Stimulated activated naive CD4-positive, alpha-beta T cell treated with Interleukin-2 at 50 U/mL for 16 hours (primary cell): Measurements from ENCODE around the gene EPS8L3.
A peak's percentile ranks its signal among the peaks of the same experiment; 100 is the strongest.
"Not testable (repeated sequence)": the region's sequence is repeated elsewhere in the genome, so short reads cannot be mapped to it uniquely, and the experiment has no call there.

Experiments
- DNase-seq: peaks from one replicate; lab custom pipeline; 2025; lab: John Stamatoyannopoulos, UW

The EPS8L3 gene

DNA sequence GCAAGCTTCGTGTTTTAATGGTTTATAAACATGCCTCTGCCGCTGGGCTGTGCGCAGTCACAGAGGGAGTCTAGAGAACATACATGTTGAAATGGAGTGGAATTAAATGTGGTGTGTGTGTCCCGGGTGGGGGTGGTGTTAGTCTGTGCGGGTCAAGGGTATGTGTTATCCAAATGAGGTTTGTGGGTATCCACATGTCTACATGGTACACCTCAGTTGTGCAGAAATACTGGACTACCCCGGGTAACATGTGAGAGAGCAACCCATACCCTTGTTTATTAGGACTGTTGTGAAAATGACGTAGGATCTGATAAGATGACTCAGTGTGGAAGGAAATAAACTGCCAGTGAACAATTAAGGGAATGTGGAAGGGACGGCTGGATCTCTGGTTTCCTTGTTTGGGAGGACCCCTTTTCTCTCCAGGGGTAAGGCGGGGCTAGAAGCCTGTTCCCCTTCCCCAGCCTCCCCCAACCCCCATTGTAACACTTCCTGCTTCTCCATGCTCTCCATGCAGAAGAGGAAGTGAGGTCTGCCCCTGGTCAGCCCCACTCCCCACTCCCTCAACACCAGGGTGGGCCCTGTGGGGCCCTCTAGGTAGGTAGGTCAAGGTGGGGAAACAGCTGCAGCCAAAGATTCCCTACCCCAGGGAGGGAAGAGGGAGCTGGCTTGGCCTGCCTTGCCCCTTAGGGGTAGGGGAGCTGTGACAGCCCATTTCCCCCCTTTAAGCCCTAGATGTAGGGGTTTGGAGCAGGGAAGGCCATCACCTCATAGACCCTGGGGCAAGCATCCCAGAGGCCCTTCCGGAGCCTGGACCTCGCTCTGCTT, 690 bp downstream of the EPS8L3 start:
- no peak for DNase-seq

DNA sequence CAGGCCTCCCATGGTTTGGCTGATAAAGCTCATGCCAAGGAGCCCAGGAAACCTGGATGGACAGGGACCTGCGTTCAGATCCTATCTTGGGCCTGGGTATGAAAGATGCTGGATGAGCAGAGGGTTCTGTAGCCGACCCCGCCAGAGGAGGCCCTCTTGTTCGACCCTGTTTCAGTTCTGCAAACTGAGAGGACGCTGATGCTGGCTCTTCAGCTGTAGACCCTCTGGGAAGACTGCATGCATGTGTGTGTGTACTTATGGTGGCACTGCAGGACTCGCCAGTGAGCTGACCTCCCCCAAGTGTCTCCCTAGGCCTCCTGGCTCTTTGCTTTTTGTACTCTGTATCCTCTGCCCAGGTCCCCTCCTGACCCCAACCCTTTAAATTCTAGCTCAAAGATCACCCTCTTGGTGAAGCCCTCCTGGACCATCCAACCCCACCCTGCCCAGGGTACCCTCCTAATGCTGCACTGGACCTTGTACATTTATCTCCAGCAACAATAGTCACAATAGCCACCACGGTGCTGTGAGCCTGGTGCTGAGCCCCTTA, 1.6 kb downstream of the EPS8L3 start:
- DNase-seq = no peak

DNA sequence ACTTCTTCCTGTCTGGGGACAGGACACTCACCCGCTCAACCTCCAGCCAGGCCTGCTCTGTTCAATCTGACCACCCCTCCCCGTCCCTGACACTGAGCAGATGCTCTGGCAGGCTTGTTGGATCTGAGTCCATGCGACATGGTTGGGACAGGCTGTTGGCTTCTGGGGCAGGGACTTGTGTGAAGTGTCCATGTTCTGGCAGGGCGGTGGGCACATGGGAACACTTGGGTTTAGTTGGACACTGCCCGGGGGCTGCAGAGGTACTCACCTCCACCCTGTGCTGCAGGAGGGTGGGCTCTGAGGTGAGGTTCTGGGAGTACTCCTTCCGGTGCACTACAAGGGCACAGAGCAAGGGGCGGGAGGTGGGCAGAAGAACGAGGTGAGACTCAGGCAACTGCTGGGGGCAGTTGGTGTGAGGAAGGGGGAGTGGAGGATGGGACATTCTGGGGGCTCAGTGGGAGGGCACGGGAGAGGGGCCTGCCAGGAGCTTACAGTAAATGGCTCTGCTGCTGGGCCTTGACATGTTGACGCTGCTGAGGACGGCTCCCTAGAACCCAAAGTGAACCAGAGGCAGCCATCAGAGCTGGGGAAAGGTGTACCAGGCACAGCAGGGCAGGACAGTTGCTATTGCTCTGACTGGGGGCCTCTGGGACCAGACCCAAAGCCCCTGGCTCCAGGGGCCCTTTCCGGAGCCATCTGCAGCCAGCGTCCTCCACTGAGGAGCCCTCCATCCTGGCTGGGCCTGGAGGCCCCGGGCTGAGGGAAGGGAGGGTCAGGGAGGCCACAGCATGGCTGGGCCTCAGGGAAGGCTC, 2.3 kb downstream of the EPS8L3 start:
- DNase-seq = no peak

DNA sequence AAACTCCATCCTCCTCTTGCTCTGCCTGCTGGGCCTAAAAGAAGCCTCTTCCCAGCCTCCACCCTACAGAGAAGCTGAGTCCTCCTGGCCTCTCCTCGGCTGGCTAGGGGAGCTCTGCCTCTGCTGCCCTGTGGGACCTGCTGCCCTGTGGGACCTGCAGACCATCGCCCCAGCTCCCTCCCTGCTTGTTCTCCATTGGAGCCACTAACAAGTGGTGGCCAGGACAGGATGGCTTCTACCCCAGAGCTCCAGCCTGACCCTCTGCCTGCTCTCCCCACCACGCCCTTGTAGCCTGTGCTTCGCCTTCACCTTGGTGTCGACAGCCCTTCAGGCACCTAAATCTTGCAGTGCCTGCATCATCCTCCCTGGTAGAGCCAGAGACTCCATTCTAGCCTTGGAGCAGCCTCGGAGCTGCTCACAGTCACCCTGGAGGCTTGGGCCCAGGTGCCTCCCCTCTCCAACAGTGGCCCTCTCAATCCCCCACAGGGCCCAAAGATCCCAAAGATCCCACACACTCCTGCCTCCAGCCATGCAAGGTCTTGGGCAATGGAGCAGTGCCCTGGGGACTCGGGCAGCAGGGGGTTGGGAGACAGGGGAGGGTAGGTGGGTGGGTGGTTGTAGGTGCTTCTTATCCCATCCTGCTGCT, 3.0 kb downstream of the EPS8L3 start:
- no peak for DNase-seq

DNA sequence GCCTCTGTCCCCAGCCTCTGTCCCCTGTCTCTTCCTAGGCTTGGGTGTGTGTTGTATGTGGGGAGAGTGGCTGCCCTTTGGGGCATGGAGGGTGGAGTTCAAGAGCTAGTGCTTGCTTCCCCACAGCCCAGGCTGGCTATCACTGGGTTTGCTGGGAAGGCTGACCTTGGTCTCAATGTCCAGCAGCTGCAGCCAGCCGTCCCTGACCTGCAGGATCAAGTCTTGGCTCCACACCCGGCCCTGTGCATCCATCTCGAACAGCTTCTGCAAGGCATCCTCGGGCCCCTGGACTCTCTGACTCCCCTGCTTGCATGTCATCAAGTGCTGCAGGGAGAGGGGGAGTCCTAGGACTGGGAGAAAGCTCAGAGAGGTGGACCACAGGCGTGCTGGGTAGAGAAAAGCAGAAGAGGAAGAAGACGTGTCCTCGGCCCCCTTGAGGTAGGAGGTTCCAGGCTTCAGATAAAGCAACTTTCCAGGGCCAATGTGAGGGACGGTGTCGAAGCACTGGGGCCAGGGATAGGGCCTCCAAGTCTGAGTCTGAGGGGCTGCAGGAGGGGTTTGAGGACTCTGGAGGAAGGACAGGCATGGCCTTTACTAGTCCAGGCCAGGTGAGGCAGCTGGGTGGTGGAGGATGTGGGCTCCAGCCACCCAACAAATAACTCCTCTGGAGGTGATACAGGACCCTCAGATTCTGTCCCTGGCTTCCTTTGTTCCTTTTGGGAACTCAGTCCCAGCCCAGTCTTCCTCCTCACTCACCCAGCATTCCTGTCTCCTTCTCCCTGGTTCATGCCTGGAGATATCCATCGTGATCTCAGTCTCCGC, 4.0 kb downstream of the EPS8L3 start:
- no peak for DNase-seq

DNA sequence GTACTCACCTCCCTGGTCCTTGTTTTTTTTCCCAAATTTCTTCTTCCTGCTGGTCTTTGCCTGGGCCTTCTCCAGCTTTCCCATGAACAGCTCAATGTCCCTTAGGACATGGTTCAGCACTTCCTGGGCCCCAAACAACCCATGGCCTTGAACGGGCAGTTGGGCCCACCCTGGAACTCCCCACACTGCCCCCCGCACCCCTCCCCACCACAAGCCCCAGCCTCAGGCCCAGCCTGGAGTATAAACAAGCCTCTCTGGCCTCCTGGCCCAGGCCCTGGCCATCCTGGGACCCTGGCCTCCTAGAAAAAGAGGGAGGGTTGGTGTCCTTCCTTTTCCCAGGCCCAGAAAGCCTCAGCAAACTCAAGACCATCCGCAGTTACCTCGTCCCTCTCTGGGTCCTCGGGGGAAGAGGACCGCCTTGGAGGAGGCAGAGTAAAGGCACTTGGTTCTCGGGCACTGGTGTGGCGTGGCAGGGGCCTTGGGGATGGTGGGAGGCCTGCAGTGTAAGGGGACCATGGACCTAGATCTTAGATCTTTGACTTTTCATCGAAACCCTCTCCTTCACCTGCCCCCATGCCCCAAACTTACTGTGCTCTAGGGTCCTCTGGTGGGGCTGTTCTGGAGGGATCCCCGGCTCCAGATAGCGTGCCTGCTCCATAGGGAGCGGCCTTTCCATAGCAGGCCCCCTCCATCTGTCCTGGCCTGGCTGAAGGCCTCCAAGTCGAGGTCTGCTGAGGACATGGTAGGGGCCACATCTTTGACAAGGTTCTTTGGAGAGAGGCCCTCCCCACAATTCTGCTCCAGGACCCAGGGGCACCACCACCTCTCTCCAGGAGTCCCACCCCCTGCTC, 5.6 kb downstream of the EPS8L3 start:
- no peak for DNase-seq

DNA sequence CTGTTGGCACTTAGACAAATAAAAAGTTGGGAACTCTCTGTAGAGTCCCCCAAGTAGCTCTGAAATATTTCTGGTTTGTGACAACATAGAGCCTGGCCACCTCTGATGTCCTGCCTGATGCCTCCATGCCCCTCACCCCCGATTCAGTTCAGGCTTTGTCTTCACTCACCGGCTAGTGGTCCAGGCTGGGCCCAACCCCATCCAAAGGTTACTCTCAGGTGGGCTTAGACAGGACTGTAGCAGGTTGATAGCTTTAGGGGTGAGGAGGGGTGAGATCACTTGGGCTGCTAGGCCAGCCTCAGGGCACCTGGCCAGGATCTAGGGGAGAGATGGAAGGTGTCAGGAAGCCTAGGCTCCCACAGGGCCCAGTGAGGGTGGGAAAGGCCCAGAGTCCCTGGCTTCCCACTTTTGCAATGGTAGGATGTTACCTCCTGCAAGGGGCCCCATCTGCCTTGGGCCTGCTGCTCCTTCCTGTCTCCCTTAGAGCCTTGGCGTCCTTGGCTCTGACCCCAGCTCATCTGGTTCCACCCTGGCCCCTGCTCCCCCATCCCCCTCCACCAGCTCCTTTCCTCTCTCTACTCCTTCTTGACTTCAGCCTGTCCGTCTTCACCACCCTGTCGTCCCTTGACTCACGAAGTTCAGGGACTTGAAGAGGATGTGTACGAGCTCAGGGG, 6.7 kb downstream of the EPS8L3 start:
- DNase-seq = no peak

DNA sequence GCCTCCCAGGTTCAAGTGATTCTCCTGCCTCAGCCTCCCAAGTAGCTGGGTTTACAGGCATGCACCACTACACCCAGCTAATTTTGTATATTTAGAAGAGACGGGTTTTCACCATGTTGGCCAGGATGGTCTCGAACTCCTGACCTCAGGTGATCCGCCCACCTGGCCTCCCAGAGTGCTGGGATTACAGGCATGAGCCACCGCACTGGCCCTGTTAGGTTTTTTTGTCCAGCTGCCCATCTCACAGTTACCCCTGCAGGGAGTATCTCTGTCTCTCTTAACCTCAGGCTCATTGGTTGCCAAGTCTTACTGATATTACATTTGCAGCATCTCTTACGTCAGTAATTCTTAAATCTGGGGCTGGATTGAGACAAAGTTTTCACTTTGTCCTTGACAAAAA, 7.4 kb downstream of the EPS8L3 start:
- DNase-seq = not testable (repeated sequence)

DNA sequence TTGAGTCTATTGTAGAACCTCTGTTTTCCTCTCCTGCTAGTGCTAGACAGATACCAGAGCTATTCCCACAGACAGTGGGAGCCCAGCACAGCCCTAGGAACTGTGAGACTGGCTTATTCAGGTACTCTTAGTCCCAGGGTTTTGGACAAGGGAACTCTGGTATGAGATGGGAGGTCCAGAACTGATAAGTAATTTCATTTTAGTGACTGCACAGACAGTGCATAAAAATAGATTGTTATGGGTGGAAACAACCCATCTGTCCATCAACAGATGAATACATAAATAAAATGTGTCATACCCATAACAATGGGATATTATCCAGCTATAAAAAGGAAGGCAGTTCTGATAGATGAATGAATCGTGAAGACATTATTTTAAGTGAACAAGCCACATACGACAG, 9.0 kb downstream of the EPS8L3 start:
- DNase-seq = no peak

DNA sequence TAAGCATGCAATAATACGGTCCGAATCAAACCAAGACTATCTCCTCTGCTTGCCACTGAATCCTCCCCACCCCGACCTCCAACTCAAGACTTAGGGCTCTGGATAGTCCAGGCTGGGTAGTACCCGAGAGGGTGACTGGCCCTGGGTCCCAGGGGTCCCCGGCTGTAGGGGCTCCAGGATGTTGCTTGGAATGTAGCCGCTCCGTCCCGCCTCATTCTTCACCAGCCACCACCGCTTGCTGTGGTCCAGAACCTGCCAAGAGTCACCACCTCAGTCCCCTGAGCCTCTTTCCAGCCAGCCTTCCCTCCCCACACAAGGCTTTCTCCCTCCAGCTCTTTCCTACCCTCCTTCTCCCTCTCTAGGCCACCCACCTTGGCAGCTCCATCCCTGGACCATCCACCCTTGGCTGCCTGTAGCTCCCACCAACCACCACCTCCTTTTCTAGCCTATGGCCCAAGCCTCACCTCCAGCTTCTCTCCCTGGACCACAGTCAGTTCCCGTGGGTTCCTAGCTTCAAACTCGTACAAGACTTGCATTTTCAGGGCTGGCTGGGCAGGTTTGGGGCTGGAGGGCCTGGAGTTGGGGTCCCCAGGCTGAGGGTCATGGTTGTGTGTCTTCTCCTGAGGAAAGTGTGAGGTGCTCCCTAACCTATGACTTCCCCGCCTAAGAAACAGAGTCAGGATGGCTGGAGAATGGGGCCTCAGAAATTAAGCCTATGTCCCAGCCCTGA, 12.0 kb downstream of the EPS8L3 start:
- DNase-seq = no peak

DNA sequence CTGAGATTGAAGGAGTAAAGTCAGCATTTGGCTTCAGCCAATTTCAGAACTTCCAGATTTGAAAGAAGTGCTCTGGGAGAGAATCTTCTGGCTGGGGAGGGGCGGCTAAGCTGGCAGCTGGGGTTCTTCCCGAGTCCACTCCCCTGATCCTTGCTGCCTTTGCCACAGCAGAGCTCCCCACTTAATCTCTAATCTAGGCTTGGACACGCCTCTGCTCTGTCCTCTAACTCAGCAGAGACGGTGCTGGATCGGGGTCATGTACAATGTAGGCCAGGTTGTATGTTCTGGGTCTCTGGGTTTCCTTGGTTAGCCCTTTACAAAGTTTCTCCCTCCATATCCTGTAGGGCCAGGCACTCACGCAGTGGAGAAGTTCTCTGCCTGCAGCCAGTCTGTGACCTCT, 12.8 kb downstream of the EPS8L3 start:
- DNase-seq = no peak

DNA sequence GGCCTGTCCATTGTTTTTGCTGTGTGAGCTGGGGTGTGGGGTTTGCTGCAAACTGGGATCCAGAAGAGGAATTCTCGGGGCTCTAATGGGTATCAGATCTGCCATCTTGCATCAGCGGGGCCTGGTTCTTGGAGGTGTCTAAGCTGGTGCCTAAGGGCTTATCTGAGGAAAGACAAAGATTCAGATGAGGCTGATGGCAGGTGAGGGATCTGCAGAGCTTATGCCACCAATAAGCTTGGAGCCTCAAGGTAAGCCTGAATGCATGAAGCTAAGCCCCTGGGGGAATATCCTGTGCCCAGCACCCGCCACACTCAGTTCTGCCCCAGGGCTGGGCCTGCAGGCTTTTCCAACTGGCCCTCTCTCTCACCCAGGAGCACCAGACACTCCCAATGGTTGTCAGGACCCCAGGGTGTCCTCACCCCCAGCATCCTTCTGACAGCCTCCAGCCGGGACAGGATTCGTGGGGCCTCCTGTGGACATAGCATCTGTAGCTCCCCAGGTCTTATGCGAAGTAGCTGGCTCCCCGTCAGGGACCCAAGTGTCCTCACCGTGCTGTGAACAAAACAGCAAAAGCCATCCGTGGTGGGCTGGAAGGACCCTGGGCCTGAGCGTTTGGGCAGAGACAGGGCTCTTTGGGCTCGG, 13.4 kb downstream of the EPS8L3 start:
- no peak for DNase-seq

DNA sequence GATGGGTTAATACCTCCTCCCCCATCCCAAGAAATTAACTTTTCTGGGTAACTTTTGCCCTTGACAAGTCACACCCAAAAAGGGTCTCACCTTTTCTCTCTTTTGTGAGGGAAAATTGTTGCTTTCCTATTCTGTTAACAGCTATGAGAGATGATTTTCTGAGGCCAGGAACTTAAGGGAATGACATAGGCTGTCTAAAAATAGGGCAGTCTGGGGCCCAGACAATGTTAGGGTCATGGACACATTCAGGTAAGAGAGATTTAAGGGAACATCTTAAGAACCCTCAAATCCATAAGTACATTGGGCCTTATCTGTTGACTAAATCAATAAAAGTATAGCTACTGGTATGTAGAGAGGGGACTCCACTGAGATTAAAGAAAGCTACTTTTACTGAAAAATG, 14.5 kb downstream of the EPS8L3 start:
- no peak for DNase-seq

DNA sequence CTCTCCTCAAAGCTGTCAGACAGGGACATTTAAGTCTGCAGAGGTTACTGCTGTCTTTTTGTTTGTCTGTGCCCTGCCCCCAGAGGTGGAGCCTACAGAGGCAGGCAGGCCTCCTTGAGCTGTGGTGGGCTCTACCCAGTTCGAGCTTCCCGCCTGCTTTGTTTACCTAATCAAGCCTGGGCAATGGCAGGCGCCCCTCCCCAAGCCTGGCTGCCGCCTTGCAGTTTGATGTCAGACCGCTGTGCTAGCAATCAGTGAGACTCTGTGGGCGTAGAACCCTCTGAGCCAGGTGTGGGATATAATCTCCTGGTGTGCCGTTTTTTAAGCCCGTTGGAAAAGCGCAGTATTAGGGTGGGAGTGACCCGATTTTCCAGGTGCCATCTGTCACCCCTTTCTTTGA, 15.4 kb downstream of the EPS8L3 start:
- DNase-seq = not testable (repeated sequence)

DNA sequence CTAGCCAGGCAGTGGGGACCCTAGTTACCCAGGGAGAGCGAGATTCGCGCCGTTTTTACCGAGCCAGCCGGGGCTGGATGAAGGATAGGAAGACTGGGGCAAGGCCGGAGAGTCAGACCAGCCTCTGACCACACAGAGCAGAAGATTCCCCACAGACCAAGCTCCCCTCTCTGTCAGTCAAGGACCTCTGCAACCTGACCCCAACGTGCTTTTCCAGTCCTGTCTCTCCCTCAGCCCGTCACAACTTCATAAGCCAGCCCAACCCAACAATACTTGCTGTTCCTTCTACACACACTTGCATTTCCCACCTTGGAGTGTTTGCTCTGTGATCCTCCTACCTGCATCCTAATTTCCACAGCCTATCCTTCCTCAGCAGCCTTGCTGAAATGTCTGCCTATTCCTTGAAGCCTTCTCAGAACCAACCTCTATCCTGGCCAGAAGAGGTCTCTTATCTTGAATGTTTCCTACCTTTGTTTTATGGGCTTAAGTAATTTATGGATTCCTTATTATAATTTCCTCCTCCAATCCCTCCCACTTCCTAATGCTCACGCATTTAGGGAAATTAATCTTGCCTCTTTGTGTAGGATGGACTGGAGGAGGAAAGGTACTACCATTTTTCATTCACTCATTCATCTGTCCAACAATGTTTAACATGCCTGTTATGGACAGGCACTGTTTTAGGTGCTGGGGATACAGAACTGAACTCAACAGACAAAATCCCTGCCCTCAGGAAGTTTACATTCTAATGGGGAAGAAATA, 22.9 kb downstream of the EPS8L3 start, which contains the start of gene GSTM3:
Gene GSTM3 (minus strand): TSS at position 424 of the 759 bp plus-strand sequence. CDS start 751 bp downstream, outside the sequence.
- no peak for DNase-seq

DNA sequence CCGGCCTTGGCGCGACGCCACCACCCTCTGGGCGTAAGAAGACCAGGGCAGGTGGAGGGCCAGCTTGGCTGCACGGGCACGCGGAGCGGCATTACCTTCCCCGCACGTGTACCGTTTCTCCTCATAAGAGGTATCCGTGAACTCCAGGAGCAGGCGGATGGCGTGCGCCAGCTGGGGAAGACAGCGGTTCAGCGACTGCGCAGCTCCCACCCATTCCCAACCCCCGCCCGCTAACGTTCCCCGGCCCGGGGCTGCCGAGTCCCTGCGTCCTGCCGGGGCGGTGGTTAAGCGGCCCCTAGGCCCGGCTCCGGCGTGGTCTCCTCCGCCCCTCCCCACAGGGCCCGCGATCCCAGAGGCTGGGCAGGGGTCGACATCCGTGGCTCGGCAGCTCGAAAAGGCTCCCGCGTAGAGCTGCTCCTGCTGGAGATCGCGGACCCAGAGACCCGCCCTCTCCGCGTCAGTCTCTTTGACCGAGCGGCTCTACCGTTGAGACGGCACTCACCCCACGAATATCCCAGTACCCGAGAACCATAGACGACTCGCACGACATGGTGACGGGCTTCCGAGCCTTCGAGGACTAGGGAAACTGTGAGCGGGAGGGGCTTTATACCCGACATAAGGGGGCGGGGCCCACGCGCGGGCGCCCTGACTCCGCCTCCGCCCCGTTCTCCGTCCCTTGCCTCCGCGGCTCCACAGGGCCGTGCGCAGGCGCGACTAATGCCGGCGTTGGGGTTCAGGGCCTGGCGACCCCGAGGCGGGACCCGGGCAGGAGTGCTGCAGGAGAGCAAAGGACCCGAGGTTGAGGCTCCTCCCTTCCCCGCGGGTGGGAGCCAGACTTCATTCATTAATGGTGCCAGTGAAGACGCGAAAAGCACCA, 23.7 kb downstream of the EPS8L3 start:
- DNase-seq = peak; percentile 74
